BLaER1 (cell line): ENCODE measurements around the gene AMDHD1.

Source experiments
- H3K27ac ChIP-seq: shearing (Covaris generic); formaldehyde crosslinking; 2 replicates; pipeline ENCODE4 v1.8.1; 2022
- H3K27me3 ChIP-seq: shearing (Covaris generic); formaldehyde crosslinking; 2 replicates; pipeline ENCODE4 v1.8.1; 2022
- H3K36me3 ChIP-seq: shearing (Covaris generic); formaldehyde crosslinking; 2 replicates; pipeline ENCODE4 v1.8.1; 2022
- H3K4me1 ChIP-seq: shearing (Covaris generic); formaldehyde crosslinking; 2 replicates; pipeline ENCODE4 v1.8.1; 2022
- H3K4me2 ChIP-seq: shearing (Covaris generic); formaldehyde crosslinking; 2 replicates; pipeline ENCODE4 v1.8.1; 2022
- H3K4me3 ChIP-seq: shearing (Covaris generic); formaldehyde crosslinking; 2 replicates; pipeline ENCODE4 v1.8.1; 2022
- H3K9ac ChIP-seq: shearing (Covaris generic); formaldehyde crosslinking; 2 replicates; pipeline ENCODE4 v1.8.1; 2022
- H3K9me3 ChIP-seq: shearing (Covaris generic); formaldehyde crosslinking; 2 replicates; pipeline ENCODE4 v1.8.1; 2022
- H4K20me1 ChIP-seq: shearing (Covaris generic); formaldehyde crosslinking; 2 replicates; pipeline ENCODE4 v1.8.1; 2022
- Cebpa-rat ChIP-seq: shearing (Covaris generic); IDR thresholded peaks from 2 replicates; pipeline ENCODE4 v1.8.1; 2022

AMDHD1 gene

GRCh38 chr12:95942524-95943329 is 404 bp upstream of the AMDHD1 start, which contains the start of gene CCDC38:
TSS of gene CCDC38 (minus strand) at chr12:95942614. CDS start at chr12:95936509, 6,105 bp downstream.
- Histone ChIP-seq H3K27ac (peak within 1 kb of the TSS; percentile 89), H3K4me3 (peak within 1 kb of the TSS; percentile 76), H3K36me3 (no peaks in the 10 kb centered on the region), H3K9ac (peak within 1 kb of the TSS; percentile 86), H4K20me1 (no peaks in the 10 kb centered on the region), H3K4me2 (peak within 1 kb of the TSS; percentile 93), H3K9me3 (no peaks in the 10 kb centered on the region), H3K27me3 (no peaks in the 10 kb centered on the region), H3K4me1 (peaks cover 8% of the 10 kb centered on the region; the same call in 1 of the 2 replicates)
- TF ChIP-seq Cebpa-rat: no peak

GRCh38 chr12:95944108-95944704 is 1.1 kb downstream of the AMDHD1 start:
- TF ChIP-seq Cebpa-rat: no peak
- no peaks in the 10 kb centered on the region for H3K36me3 ChIP-seq
- H3K27me3 ChIP-seq: no peaks in the 10 kb centered on the region
- no peak overlapping the region for H3K27ac ChIP-seq
- H4K20me1 ChIP-seq: no peaks in the 10 kb centered on the region
- peaks cover 8% of the 10 kb centered on the region; the same call in 1 of the 2 replicates for H3K4me1 ChIP-seq
- no peak overlapping the region for H3K9ac ChIP-seq
- no peaks in the 10 kb centered on the region for H3K9me3 ChIP-seq
- H3K4me2 ChIP-seq: no peak overlapping the region; the same call in 1 of the 2 replicates
- no peak overlapping the region for H3K4me3 ChIP-seq

GRCh38 chr12:95949477-95950206 is 6.5 kb downstream of the AMDHD1 start:
- H3K27me3 ChIP-seq: no peaks in the 10 kb centered on the region
- H3K4me3 ChIP-seq: no peak overlapping the region
- no peaks in the 10 kb centered on the region for H3K9me3 ChIP-seq
- H3K9ac ChIP-seq: no peak overlapping the region
- no peak overlapping the region for H3K27ac ChIP-seq
- H3K4me1 ChIP-seq: no peaks in the 10 kb centered on the region
- no peaks in the 10 kb centered on the region for H4K20me1 ChIP-seq
- H3K4me2 ChIP-seq: no peak overlapping the region
- no peak for TF ChIP-seq Cebpa-rat
- no peaks in the 10 kb centered on the region for H3K36me3 ChIP-seq

GRCh38 chr12:95951515-95951914 is 8.4 kb downstream of the AMDHD1 start:
- no peak overlapping the region for H3K27ac ChIP-seq
- no peaks in the 10 kb centered on the region for H3K4me1 ChIP-seq
- no peaks in the 10 kb centered on the region for H4K20me1 ChIP-seq
- H3K27me3 ChIP-seq: no peaks in the 10 kb centered on the region
- no peak overlapping the region for H3K4me2 ChIP-seq
- H3K9ac ChIP-seq: no peak overlapping the region
- TF ChIP-seq Cebpa-rat: no peak
- no peaks in the 10 kb centered on the region for H3K9me3 ChIP-seq
- H3K36me3 ChIP-seq: no peaks in the 10 kb centered on the region
- H3K4me3 ChIP-seq: no peak overlapping the region

- no peaks in the 10 kb centered on the region for H4K20me1 ChIP-seq
- H3K27me3 ChIP-seq: no peaks in the 10 kb centered on the region
- H3K4me2 ChIP-seq: no peak overlapping the region
- no peak overlapping the region for H3K4me3 ChIP-seq
- H3K9ac ChIP-seq: no peak overlapping the region
- H3K36me3 ChIP-seq: no peaks in the 10 kb centered on the region
- H3K27ac ChIP-seq: no peak overlapping the region
- no peak for TF ChIP-seq Cebpa-rat
- H3K9me3 ChIP-seq: no peaks in the 10 kb centered on the region
- H3K4me1 ChIP-seq: no peaks in the 10 kb centered on the region
These were observed 9.9 kb downstream of the AMDHD1 start for GRCh38 chr12:95953000-95953399.

GRCh38 chr12:95955549-95956159 is 12.5 kb downstream of the AMDHD1 start:
- no peak overlapping the region for H3K4me3 ChIP-seq
- no peaks in the 10 kb centered on the region for H3K36me3 ChIP-seq
- H3K27me3 ChIP-seq: no peaks in the 10 kb centered on the region
- H3K4me2 ChIP-seq: no peak overlapping the region
- no peak for TF ChIP-seq Cebpa-rat
- no peak overlapping the region for H3K27ac ChIP-seq
- H4K20me1 ChIP-seq: no peaks in the 10 kb centered on the region
- no peak overlapping the region for H3K9ac ChIP-seq
- no peaks in the 10 kb centered on the region for H3K9me3 ChIP-seq
- H3K4me1 ChIP-seq: no peaks in the 10 kb centered on the region

- no peaks in the 10 kb centered on the region for H4K20me1 ChIP-seq
- no peak overlapping the region for H3K4me2 ChIP-seq
- no peak overlapping the region for H3K9ac ChIP-seq
- no peaks in the 10 kb centered on the region for H3K27me3 ChIP-seq
- H3K4me3 ChIP-seq: no peak overlapping the region
- H3K36me3 ChIP-seq: no peaks in the 10 kb centered on the region
- no peak overlapping the region for H3K27ac ChIP-seq
- H3K4me1 ChIP-seq: no peaks in the 10 kb centered on the region
- TF ChIP-seq Cebpa-rat: no peak
- H3K9me3 ChIP-seq: no peaks in the 10 kb centered on the region
These were observed 13.5 kb downstream of the AMDHD1 start for GRCh38 chr12:95956557-95957145.

GRCh38 chr12:95959107-95959506 is 16.0 kb downstream of the AMDHD1 start:
- H3K27ac ChIP-seq: no peak overlapping the region
- H3K4me3 ChIP-seq: no peak overlapping the region
- H3K36me3 ChIP-seq: no peaks in the 10 kb centered on the region
- no peak overlapping the region for H3K9ac ChIP-seq
- no peaks in the 10 kb centered on the region for H3K9me3 ChIP-seq
- 0 out of 2 replicates have a peak, but pooled peaks cover 5% of the 10 kb centered on the region for H3K4me1 ChIP-seq
- H3K4me2 ChIP-seq: no peak overlapping the region
- TF ChIP-seq Cebpa-rat: no peak
- H4K20me1 ChIP-seq: no peaks in the 10 kb centered on the region
- H3K27me3 ChIP-seq: no peaks in the 10 kb centered on the region

GRCh38 chr12:95960241-95960640 is 17.1 kb downstream of the AMDHD1 start:
- no peak for TF ChIP-seq Cebpa-rat
- Histone ChIP-seq H3K4me2 (no peak overlapping the region), H3K27me3 (no peaks in the 10 kb centered on the region), H3K27ac (no peak overlapping the region), H4K20me1 (no peaks in the 10 kb centered on the region), H3K4me3 (no peak overlapping the region), H3K36me3 (no peaks in the 10 kb centered on the region), H3K9ac (no peak overlapping the region), H3K9me3 (no peaks in the 10 kb centered on the region), H3K4me1 (0 out of 2 replicates have a peak, but pooled peaks cover 5% of the 10 kb centered on the region)
